Lower leg skin (tissue), 3 donors: Measurements from ENCODE around the gene EXOC6.

Experiments
- POLR2A ChIP-seq, 2 donors: fragments of 450-650 bp; IDR thresholded peaks; one replicate each; pipeline ENCODE4 v1.6.1; 2016 to 2017; ENCODE audit warnings: antibody characterized with exemption in 2 of 2, mild to moderate bottlenecking in 1 of 2, moderate library complexity in 1 of 2
- TF ChIP-seq, protein P1 (sequence below), 3 donors: fragments of 450-650 bp; IDR thresholded peaks; one replicate each; pipeline ENCODE4 v1.5.1; 2016; ENCODE audit warnings: antibody characterized with exemption in 3 of 3, mild to moderate bottlenecking in 3 of 3, moderate library complexity in 2 of 3

DNA sequence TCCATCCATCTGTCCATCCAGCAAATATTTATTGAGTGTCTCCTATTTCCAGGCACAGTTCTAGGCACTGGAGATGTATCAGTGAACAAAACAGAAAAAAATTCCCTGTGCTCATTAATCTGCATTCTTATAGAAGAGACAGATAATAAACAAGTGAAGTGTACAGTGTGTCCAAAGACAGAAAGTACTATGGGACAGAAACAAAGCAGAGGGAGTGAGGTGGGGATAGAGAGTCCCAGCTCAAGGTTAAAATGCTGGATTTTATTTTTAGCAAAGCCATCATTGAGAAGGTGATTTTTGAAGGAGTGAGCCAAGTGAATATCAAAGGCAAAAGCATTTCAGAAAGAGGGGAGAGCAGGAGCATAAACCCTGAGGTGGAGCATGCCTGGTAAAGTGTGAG lies 21.8 kb upstream of the EXOC6 start:
- TF ChIP-seq POLR2A (IDR thresholded peaks at IDR 0.05) = no peak
- TF ChIP-seq, protein P1, sequence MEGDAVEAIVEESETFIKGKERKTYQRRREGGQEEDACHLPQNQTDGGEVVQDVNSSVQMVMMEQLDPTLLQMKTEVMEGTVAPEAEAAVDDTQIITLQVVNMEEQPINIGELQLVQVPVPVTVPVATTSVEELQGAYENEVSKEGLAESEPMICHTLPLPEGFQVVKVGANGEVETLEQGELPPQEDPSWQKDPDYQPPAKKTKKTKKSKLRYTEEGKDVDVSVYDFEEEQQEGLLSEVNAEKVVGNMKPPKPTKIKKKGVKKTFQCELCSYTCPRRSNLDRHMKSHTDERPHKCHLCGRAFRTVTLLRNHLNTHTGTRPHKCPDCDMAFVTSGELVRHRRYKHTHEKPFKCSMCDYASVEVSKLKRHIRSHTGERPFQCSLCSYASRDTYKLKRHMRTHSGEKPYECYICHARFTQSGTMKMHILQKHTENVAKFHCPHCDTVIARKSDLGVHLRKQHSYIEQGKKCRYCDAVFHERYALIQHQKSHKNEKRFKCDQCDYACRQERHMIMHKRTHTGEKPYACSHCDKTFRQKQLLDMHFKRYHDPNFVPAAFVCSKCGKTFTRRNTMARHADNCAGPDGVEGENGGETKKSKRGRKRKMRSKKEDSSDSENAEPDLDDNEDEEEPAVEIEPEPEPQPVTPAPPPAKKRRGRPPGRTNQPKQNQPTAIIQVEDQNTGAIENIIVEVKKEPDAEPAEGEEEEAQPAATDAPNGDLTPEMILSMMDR (IDR thresholded peaks at IDR 0.05) = no peak
